Activated CD8-positive, alpha-beta memory T cell treated with anti-CD3 and anti-CD28 coated beads, Interleukin-2, amount 10 ng/mL, durations not matched to agents 7 days and 5 days (primary cell): ENCODE measurements around the gene ALAS1. TPM values are rescaled to one million over a fixed set of nuclear protein-coding genes. Genes with fewer than 3 reads are reported as not detected.

Experiments used
- ATAC-seq: fragments of 150-1000 bp; cut with Tn5 transposase; one replicate; pipeline ENCODE4 v1.10.0; 2021; ENCODE audit warnings: moderate library complexity
- CTCF ChIA-PET: fragments of 350-600 bp; sonication (Branson Sonifier 250); formaldehyde crosslinking; loops from one replicate; lab custom pipeline; 2021; ENCODE audit warnings: antibody characterized with exemption; lab: Charles Lee
- DNase-seq: peaks from one replicate; pipeline ENCODE4 v3.0.0-alpha.2; 2020
- H3K27ac Mint-ChIP-seq: one replicate; pipeline ENCODE4 v1.8.0; 2021; ENCODE audit warnings: mild to moderate bottlenecking, mixed read lengths
- H3K27me3 Mint-ChIP-seq: one replicate; pipeline ENCODE4 v1.8.0; 2021; ENCODE audit warnings: mixed read lengths
- H3K36me3 Mint-ChIP-seq: one replicate; pipeline ENCODE4 v1.8.0; 2021; ENCODE audit warnings: mild to moderate bottlenecking, mixed read lengths
- H3K4me1 Mint-ChIP-seq: one replicate; pipeline ENCODE4 v1.8.0; 2021; ENCODE audit warnings: mixed read lengths
- H3K4me3 Mint-ChIP-seq: one replicate; pipeline ENCODE4 v1.8.0; 2021; ENCODE audit warnings: mild to moderate bottlenecking, moderate library complexity, mixed read lengths
- H3K9me3 Mint-ChIP-seq: one replicate; pipeline ENCODE4 v1.8.0; 2022; ENCODE audit warnings: low read depth, mixed read lengths
- total RNA-seq, 2 experiments: library from RNA; stranded (reverse); gene quantifications; one replicate each; pipeline ENCODE4 v1.2.3, GENCODE V29; 2021

The ALAS1 gene
- total RNA-seq, 2 experiments from 2014 or later: 61.3 to 84.2 TPM

DNA sequence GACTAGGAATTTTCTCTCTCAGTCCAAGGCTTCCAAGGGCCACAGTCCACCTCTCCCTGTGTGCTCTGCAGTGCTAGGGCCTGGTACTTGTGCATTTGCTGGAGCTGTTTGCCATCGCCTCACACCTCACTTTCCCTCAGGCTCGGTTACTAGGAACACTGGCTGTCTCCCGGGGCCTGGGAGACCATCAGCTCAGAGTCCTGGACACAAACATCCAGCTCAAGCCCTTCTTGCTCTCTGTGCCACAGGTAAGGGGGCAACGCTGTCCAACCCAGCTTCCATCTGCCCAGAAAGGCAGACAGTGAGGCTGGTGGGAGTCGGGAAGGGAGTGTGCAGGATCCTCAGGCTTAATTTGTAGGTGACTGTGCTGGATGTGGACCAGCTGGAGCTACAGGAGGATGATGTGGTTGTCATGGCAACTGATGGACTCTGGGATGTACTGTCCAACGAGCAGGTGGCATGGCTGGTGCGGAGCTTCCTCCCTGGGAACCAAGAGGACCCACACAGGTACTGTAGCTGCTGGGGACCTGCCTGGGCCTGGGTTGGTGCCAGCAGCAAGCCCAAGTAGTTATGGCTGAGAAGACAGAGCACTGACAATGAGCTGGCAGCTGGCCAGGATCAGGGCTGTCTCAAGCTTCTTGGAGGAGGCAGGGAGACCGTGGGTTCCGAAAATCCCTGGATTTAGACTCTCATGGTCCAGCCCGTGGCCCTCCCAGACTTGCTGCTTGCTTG, 51.0 kb downstream of the ALAS1 start:
- Mint-ChIP-seq H3K9me3 (no peaks in the 10 kb centered on the region), H3K4me1 (peaks cover 79% of the 10 kb centered on the region), H3K36me3 (peaks cover 51% of the 10 kb centered on the region), H3K4me3 (peak overlapping the region; percentile 23), H3K27me3 (no peaks in the 10 kb centered on the region), H3K27ac (peak overlapping the region; percentile 90)
- ATAC-seq (no peak), DNase-seq (no peak)
- CTCF ChIA-PET: interaction anchor here (1.7 to 7.5 kb wide), 7 partner anchors 16 to 30 kb away, joined by 4 to 48 read pairs (median 7); partner anchors contain the start of genes TLR9 and WDR82

DNA sequence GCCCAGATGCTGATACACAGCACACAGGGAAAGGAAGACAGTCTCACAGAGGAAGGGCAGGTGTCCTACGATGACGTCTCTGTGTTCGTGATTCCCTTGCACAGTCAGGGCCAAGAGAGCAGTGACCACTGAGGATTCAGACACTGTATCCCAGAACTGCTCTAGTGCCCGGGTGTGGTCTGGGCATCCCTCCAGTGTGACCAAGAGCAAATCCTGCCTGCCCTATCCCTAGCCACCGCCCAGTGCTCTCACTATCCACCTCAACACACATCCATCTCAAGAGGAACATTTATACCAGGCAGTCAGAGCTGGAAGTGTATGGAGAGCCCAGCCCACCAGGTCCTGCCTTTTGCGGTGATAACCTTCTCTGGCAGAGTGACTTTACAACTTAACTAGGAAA, 51.7 kb downstream of the ALAS1 start:
- no peak overlapping the region for H3K4me3 Mint-ChIP-seq
- H3K27me3 Mint-ChIP-seq: no peaks in the 10 kb centered on the region
- H3K9me3 Mint-ChIP-seq: no peaks in the 10 kb centered on the region
- ATAC-seq (no peak), DNase-seq (no peak)
- peaks cover 79% of the 10 kb centered on the region for H3K4me1 Mint-ChIP-seq
- CTCF ChIA-PET: interaction anchor here (1.7 to 7.5 kb wide), 6 partner anchors 16 to 28 kb away, joined by 4 to 63 read pairs (median 20); partner anchors contain the start of genes TLR9 and WDR82
- H3K36me3 Mint-ChIP-seq: peaks cover 57% of the 10 kb centered on the region
- H3K27ac Mint-ChIP-seq: peak overlapping the region; percentile 37

DNA sequence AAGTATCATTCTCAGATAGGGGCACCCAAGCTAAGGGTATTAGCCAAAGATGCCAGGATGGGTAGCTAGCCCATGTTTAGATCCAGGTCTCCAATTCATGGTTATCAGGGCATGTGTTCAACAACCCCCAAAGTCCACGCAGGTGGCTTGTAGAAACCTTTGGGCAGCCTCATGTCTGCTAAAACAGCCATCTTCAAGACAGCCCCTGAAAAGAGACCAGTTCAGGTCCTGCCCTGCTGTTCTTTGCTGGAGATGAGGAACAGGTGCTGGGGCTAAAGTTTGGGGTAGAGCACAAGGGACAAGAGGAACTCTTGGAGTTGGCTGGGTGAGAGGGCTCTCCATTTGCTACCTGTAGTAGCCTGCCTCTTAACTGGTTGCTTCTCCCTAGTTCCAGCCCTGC, 52.2 kb downstream of the ALAS1 start:
- ATAC-seq (no peak), DNase-seq (no peak)
- CTCF ChIA-PET: interaction anchor here (0.7 to 7.5 kb wide), 7 partner anchors 17 to 248 kb away, joined by 3 to 63 read pairs (median 5); partner anchors contain the start of genes TLR9 and WDR82
- Mint-ChIP-seq H3K27ac (peak overlapping the region; percentile 76), H3K9me3 (no peaks in the 10 kb centered on the region), H3K4me3 (no peak overlapping the region), H3K4me1 (peaks cover 79% of the 10 kb centered on the region), H3K36me3 (peaks cover 59% of the 10 kb centered on the region), H3K27me3 (no peaks in the 10 kb centered on the region)

DNA sequence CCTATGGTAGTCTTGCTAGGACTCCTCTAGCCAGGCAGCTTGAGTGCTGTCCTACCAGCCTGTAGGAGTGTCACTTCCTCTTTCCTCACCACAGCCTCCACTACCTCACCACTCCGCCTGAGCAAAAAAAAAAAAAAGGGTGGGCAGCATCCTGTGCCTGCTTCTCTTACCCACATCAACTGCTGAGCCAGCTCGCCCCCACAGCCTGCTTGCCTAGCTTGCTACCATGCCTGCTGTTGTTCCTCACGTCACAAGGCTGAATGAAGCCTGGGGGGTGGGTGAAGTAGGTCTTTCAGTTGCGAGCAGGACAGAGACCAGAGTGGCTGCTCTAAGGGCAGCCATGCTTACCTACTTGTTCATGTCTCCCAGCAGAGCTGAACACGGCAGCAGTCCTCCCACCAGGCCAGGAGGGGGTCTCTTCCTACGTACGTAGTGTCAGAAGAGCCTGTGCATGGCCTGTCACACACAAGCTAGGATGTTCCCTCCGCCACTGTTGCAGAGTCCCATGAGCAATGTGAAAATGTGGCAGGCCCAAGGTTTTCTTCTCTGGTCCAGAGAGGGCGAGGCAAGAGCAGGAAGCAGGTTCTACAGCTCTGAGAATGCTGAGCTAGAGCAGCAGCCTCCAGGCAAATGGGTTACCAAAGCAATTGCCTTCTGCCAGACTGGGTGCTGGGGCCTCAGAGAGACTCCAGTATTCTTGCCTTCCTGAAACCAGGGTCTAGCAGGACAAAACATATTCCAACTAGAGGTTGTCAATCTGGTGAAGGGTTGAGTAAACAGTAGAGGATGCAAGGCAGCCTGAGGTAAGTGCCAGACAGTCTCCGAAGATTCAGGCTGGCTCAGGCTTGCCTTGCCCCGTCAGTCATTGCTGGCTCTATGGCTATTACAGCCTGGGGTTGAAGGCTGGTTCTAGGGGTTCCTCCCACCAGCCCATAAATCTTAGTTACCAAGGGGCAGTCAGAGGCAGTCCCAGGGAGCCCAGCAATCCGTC, 55.6 kb downstream of the ALAS1 start:
- DNase-seq (peak; percentile 90), ATAC-seq (peak; percentile 90)
- peaks cover 89% of the 10 kb centered on the region for H3K4me1 Mint-ChIP-seq
- H3K9me3 Mint-ChIP-seq: no peaks in the 10 kb centered on the region
- peak overlapping the region; percentile 75 for H3K4me3 Mint-ChIP-seq
- peak overlapping the region; percentile 100 for H3K27ac Mint-ChIP-seq
- H3K36me3 Mint-ChIP-seq: peaks cover 74% of the 10 kb centered on the region
- H3K27me3 Mint-ChIP-seq: no peaks in the 10 kb centered on the region
- CTCF ChIA-PET: interaction anchor here (0.6 to 5.9 kb wide), 17 partner anchors 10 to 253 kb away, joined by 3 to 63 read pairs (median 10); partner anchors contain the start of genes GLYCTK, TWF2 and WDR82

DNA sequence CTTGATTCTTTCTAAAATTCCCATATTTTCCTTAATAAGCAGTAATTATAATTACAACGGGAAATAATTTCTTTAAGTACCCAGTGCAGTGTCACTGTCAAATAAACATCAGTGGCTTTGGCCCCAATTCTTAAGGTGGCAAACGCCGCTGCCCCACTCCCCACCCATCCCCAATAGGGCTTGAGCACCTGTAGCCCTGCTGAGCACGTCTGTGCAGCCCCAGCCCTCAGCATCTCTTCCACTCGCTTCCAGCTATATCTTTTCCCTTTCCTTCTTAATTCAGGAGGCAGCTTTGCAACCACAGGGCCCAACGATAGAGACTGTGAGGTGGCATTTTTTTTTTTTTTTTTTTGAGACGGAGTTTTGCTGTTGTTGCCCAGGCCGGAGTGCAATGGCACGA, 56.6 kb downstream of the ALAS1 start:
- Mint-ChIP-seq H3K4me1 (peaks cover 84% of the 10 kb centered on the region), H3K9me3 (no peaks in the 10 kb centered on the region), H3K4me3 (no peak overlapping the region), H3K27me3 (no peaks in the 10 kb centered on the region), H3K36me3 (peaks cover 73% of the 10 kb centered on the region), H3K27ac (peak overlapping the region; percentile 100)
- CTCF ChIA-PET: interaction anchor here (1.2 to 5.9 kb wide), 9 partner anchors 9 to 118 kb away, joined by 3 to 63 read pairs (median 11); partner anchors contain the start of genes TWF2 and WDR82
- no peak for ATAC-seq
- DNase-seq: no peak

DNA sequence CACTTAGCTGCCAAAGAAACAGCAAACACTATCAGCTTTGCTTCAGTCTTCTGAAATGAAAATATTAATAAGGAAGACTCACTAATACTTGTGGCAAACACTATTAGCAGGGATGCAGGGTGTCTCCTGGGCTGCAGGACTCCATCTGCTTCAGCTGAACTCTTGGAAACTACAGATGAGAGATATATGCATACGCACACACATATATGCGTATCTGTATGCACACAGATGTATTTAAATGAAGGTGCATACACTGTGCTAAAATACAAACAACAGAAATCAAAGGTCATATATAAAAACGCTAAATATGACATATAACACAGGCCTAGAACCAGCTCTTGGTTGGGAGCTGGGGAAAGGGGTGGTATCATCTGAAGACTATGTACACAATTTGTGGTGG, 58.2 kb downstream of the ALAS1 start:
- Mint-ChIP-seq H3K27ac (peak overlapping the region; percentile 59), H3K4me3 (no peak overlapping the region), H3K9me3 (no peaks in the 10 kb centered on the region), H3K4me1 (peaks cover 77% of the 10 kb centered on the region), H3K27me3 (no peaks in the 10 kb centered on the region), H3K36me3 (peaks cover 78% of the 10 kb centered on the region)
- DNase-seq (no peak), ATAC-seq (no peak)
- CTCF ChIA-PET: interaction anchor here (0.9 to 1.6 kb wide), 4 partner anchors 15 to 83 kb away, joined by 3 to 5 read pairs (median 4); no protein-coding TSS in a partner anchor

DNA sequence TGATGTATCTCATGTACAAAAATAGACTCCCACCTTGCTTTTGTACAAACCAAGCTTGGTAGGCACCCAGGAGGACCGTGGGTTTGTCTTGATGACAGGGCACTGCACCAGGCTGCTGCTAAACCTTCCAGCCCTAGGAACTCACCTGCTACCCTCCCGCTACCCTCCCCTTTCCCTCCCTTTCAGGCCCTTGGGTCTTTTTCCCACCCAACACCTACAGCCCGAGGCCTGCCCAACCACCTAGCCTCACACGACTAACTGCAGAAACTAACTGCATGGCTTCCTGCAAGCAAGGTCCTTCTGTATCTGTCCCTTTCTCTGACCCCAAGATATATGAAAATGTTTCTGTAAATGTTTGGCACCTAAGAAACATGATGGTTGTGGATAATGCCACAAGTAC, 58.7 kb downstream of the ALAS1 start:
- no peak overlapping the region for H3K4me3 Mint-ChIP-seq
- no peak for DNase-seq
- H3K9me3 Mint-ChIP-seq: no peaks in the 10 kb centered on the region
- no peak for ATAC-seq
- peaks cover 81% of the 10 kb centered on the region for H3K4me1 Mint-ChIP-seq
- CTCF ChIA-PET: interaction anchor here (0.9 to 1.6 kb wide), 2 partner anchors 14 to 82 kb away, joined by 3 to 5 read pairs; no protein-coding TSS in a partner anchor
- H3K36me3 Mint-ChIP-seq: peaks cover 83% of the 10 kb centered on the region
- H3K27me3 Mint-ChIP-seq: no peaks in the 10 kb centered on the region
- H3K27ac Mint-ChIP-seq: peak overlapping the region; percentile 59

DNA sequence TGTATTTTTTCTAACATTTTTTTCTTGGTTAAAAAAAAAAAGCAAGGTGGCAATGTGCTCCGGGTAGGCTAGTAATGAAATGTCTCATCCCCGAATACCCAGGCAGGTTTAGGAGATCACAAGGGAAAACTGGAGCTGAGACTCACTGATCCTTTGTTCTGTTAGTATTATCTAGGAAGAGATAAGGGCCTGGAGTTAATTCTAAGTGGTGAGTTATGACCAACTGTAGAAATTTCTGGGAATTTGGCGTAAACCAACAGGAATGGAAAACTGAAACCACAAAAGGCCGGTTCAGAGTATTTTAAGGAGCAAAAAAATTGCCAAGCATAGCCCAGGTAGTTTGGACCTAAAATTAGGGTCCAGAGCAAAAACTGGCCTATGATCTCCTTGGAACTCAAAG, 60.0 kb downstream of the ALAS1 start:
- no peaks in the 10 kb centered on the region for H3K9me3 Mint-ChIP-seq
- peaks cover 81% of the 10 kb centered on the region for H3K36me3 Mint-ChIP-seq
- H3K4me1 Mint-ChIP-seq: peaks cover 82% of the 10 kb centered on the region
- no peak overlapping the region for H3K27ac Mint-ChIP-seq
- H3K4me3 Mint-ChIP-seq: no peak overlapping the region
- DNase-seq (no peak), ATAC-seq (no peak)
- H3K27me3 Mint-ChIP-seq: no peaks in the 10 kb centered on the region
- CTCF ChIA-PET: interaction anchor here (1.6 to 2.5 kb wide), 2 partner anchors 20 to 27 kb away, joined by 4 to 18 read pairs; partner anchors contain the start of gene WDR82

DNA sequence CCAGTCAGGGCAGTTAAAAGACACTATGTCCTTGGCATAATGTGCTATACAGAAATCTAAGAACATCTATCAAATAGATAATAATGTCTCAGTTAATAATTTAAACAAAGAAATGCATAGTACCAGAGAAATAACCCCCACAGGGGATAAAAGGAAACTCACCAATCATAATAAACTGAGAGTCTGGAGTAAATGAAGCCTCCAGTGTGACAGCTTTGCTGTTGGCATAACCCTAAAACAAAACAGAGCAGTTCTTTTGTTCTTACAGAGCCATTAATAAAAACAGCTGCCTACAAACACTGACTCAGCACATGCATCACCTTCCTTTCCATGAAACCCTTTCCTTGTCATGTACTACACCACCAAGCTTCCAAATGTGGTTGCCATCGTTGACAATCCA, 61.1 kb downstream of the ALAS1 start:
- Mint-ChIP-seq H3K27me3 (no peaks in the 10 kb centered on the region), H3K36me3 (peaks cover 83% of the 10 kb centered on the region), H3K27ac (no peak overlapping the region), H3K4me3 (no peak overlapping the region), H3K4me1 (peaks cover 79% of the 10 kb centered on the region), H3K9me3 (no peaks in the 10 kb centered on the region)
- DNase-seq: no peak
- CTCF ChIA-PET: interaction anchor here (0.7 to 2.5 kb wide), 7 partner anchors 14 to 80 kb away, joined by 3 to 18 read pairs (median 3); partner anchors contain the start of genes PPM1M and WDR82
- no peak for ATAC-seq

DNA sequence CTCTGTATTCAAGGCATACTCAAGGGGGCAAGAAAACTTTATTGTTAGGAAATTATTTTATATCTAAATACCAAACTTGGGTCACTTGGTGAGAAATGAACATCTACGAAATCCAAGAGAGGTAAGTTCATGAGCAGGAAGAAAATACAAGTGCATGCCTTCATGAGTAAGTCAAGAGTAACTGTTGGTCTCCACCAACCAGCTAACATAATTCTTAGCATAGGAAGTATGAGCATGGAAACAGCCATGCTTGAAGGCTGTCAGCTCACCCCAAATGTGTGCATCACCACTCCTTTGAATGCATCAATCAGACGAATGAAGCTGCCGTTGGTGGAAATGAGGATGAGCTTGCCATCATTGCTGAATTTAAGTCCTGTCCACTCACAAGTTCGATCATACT, 61.5 kb downstream of the ALAS1 start:
- H3K27ac Mint-ChIP-seq: no peak overlapping the region
- peaks cover 83% of the 10 kb centered on the region for H3K36me3 Mint-ChIP-seq
- ATAC-seq: no peak

DNA sequence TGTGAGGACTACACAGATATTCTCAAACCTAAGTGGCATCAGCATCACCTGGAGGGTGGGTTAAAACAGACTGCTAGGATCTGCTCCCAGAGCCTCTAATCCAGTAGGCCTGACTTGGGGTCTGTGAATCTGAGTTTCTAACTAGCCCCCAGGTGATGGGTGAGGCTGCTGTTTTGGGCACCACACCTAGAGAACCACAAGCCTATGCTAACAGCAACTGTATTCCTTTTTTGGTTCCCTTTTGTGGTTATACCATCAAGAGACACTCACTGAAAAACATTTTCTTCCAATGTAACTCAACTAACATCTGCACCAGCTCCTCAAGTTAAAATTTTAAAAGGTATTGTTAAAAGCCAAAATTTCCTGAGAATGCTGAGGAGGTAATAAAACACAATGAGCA, 64.5 kb downstream of the ALAS1 start:
- no peak for DNase-seq
- Mint-ChIP-seq H3K27ac (peak overlapping the region; percentile 58), H3K9me3 (no peaks in the 10 kb centered on the region), H3K27me3 (no peaks in the 10 kb centered on the region), H3K36me3 (peaks cover 81% of the 10 kb centered on the region), H3K4me1 (peaks cover 62% of the 10 kb centered on the region), H3K4me3 (no peak overlapping the region)
- no peak for ATAC-seq
- CTCF ChIA-PET: interaction anchor here (0.7 to 1.9 kb wide), 2 partner anchors 9 to 16 kb away, joined by 3 to 10 read pairs; no protein-coding TSS in a partner anchor

More for the DNA sequence above, 61.5 kb downstream of the ALAS1 start:
- CTCF ChIA-PET: interaction anchor here (0.8 to 2.5 kb wide), 5 partner anchors 14 to 79 kb away, joined by 3 to 18 read pairs (median 3); partner anchors contain the start of genes PPM1M and WDR82
- Mint-ChIP-seq H3K27me3 (no peaks in the 10 kb centered on the region), H3K9me3 (no peaks in the 10 kb centered on the region), H3K4me1 (peaks cover 77% of the 10 kb centered on the region), H3K4me3 (no peak overlapping the region)
- DNase-seq: no peak
